SK-N-SH (cell line): Measurements from ENCODE around the gene C11orf68. TPM values are rescaled to one million over a fixed set of nuclear protein-coding genes. Genes with fewer than 3 reads are reported as not detected.

Source experiments
- CHD2 ChIP-seq: fragments of 150-350 bp; IDR thresholded peaks from 2 replicates; pipeline ENCODE4 v1.6.1; 2018; ENCODE audit warnings: low read length; ENCODE audit not compliant: partially characterized antibody
- ELF1 ChIP-seq: IDR thresholded peaks from 2 replicates; pipeline ENCODE4 v1.4.0; 2012
- EZH2phosphoT487 ChIP-seq: fragments of 200-600 bp; sonication (generic); IDR thresholded peaks from 2 replicates; pipeline ENCODE4 v1.6.1; 2017; ENCODE audit warnings: low read depth, mixed run types, mild to moderate bottlenecking, antibody characterized with exemption, moderate library complexity, borderline replicate concordance
- GABPA ChIP-seq: IDR thresholded peaks from 2 replicates; pipeline ENCODE4 v1.4.0; 2012; ENCODE audit warnings: low read depth, mild to moderate bottlenecking
- JUND ChIP-seq: IDR thresholded peaks from 2 replicates; pipeline ENCODE4 v1.4.0; 2012
- MXI1 ChIP-seq: IDR thresholded peaks from 2 replicates; pipeline ENCODE4 v1.6.1; 2012; ENCODE audit warnings: mild to moderate bottlenecking, low read depth, low read length, improper control_type of control experiment
- NRF1 ChIP-seq: IDR thresholded peaks from 2 replicates; pipeline ENCODE4 v1.6.1; 2012; ENCODE audit warnings: low read depth, mild to moderate bottlenecking, low read length
- RAD21 ChIP-seq: IDR thresholded peaks from 2 replicates; pipeline ENCODE4 v1.6.1; 2012; ENCODE audit warnings: mild to moderate bottlenecking, low read length
- RCOR1 ChIP-seq: fragments of 150-350 bp; IDR thresholded peaks from 2 replicates; pipeline ENCODE4 v1.6.1; 2017; ENCODE audit warnings: antibody characterized with exemption, low read length
- RFX5 ChIP-seq: IDR thresholded peaks from 2 replicates; pipeline ENCODE4 v1.6.1; 2012; ENCODE audit warnings: mild to moderate bottlenecking, improper control_type of control experiment, low read length
- RXRA ChIP-seq: IDR thresholded peaks from 2 replicates; pipeline ENCODE4 v1.4.0; 2012; ENCODE audit warnings: low read depth, mild to moderate bottlenecking, borderline replicate concordance
- TAF1 ChIP-seq: IDR thresholded peaks from 2 replicates; pipeline ENCODE4 v1.6.1; 2012; ENCODE audit warnings: low read depth, mild to moderate bottlenecking, low read length, moderate library complexity, borderline replicate concordance
- TCF12 ChIP-seq: IDR thresholded peaks from 2 replicates; pipeline ENCODE4 v1.4.0; 2012
- TEAD4 ChIP-seq: IDR thresholded peaks from 2 replicates; pipeline ENCODE4 v1.4.0; 2012; ENCODE audit warnings: mild to moderate bottlenecking, borderline replicate concordance; ENCODE audit not compliant: insufficient read depth
- YY1 ChIP-seq: IDR thresholded peaks from 2 replicates; pipeline ENCODE4 v1.4.0; 2012; ENCODE audit warnings: low read depth, mild to moderate bottlenecking
- polyA plus RNA-seq, 3 experiments: library from polyadenylated mRNA; depleted of rRNA; stranded (reverse); fragments of >200 nt; gene quantifications; 2 replicates each; pipeline ENCODE4 v1.2.3, GENCODE V29; 2012
- TF ChIP-seq, protein P1 (sequence below): IDR thresholded peaks from 2 replicates; pipeline ENCODE4 v1.4.0; 2012; ENCODE audit warnings: low read depth, borderline replicate concordance
- TF ChIP-seq, protein P2 (sequence below): fragments of 150-350 bp; IDR thresholded peaks from 2 replicates; pipeline ENCODE4 v1.6.1; 2017; ENCODE audit warnings: antibody characterized with exemption, low read length, low read depth, borderline replicate concordance
- TF ChIP-seq, protein P3 (sequence below): fragments of 150-350 bp; IDR thresholded peaks from 2 replicates; pipeline ENCODE4 v1.6.1; 2016; ENCODE audit warnings: mild to moderate bottlenecking, low read depth, low read length
- TF ChIP-seq, protein P4 (sequence below): IDR thresholded peaks from 2 replicates; pipeline ENCODE4 v1.4.0; 2012; ENCODE audit warnings: low read depth, borderline replicate concordance
- TF ChIP-seq, protein P5 (sequence below): IDR thresholded peaks from 2 replicates; pipeline ENCODE4 v1.6.1; 2012; ENCODE audit warnings: mild to moderate bottlenecking, low read depth, low read length, moderate library complexity
- TF ChIP-seq, protein P6 (sequence below): IDR thresholded peaks from 2 replicates; pipeline ENCODE4; 2012

The C11orf68 gene
- polyA plus RNA-seq, 1 of the 3 experiments (the other 2 are of a cell fraction), result 65.3 TPM

DNA sequence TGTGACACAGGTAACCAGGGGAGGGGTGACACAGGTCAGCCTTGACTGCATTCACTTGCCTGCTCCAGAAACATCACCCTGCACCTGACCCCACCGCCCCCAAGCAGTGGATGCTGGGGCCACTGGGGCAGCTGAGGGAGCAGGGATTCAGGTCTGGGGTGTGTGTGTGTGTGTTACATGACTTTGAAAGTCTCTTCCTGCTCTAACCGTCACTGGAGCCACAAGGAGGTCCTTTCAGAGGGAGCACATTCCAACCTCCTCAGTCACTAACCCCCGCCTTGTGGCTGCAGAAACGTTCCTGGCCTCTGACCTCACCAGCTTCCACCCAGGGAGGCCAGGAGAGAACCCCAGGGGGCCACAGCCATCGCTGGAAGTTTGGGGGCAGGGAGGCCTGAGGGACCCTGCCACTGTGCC, 15.8 kb downstream of the C11orf68 start (continued):
- TF ChIP-seq, protein P1, sequence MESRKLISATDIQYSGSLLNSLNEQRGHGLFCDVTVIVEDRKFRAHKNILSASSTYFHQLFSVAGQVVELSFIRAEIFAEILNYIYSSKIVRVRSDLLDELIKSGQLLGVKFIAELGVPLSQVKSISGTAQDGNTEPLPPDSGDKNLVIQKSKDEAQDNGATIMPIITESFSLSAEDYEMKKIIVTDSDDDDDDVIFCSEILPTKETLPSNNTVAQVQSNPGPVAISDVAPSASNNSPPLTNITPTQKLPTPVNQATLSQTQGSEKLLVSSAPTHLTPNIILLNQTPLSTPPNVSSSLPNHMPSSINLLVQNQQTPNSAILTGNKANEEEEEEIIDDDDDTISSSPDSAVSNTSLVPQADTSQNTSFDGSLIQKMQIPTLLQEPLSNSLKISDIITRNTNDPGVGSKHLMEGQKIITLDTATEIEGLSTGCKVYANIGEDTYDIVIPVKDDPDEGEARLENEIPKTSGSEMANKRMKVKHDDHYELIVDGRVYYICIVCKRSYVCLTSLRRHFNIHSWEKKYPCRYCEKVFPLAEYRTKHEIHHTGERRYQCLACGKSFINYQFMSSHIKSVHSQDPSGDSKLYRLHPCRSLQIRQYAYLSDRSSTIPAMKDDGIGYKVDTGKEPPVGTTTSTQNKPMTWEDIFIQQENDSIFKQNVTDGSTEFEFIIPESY, result peak; percentile 71; the same call in 1 of the 2 replicates
- no peak for TF ChIP-seq RAD21
- 0 out of 2 replicates have a peak, but pooled peaks have one; percentile 37 for TF ChIP-seq YY1
- TF ChIP-seq, protein P2, sequence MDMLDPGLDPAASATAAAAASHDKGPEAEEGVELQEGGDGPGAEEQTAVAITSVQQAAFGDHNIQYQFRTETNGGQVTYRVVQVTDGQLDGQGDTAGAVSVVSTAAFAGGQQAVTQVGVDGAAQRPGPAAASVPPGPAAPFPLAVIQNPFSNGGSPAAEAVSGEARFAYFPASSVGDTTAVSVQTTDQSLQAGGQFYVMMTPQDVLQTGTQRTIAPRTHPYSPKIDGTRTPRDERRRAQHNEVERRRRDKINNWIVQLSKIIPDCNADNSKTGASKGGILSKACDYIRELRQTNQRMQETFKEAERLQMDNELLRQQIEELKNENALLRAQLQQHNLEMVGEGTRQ, result no peak
- TF ChIP-seq RXRA, result peak; percentile 92
- no peak for TF ChIP-seq EZH2phosphoT487
- TF ChIP-seq NRF1, result no peak
- TF ChIP-seq TAF1, result peak; percentile 42; the same call in 1 of the 2 replicates
- TF ChIP-seq, protein P3, sequence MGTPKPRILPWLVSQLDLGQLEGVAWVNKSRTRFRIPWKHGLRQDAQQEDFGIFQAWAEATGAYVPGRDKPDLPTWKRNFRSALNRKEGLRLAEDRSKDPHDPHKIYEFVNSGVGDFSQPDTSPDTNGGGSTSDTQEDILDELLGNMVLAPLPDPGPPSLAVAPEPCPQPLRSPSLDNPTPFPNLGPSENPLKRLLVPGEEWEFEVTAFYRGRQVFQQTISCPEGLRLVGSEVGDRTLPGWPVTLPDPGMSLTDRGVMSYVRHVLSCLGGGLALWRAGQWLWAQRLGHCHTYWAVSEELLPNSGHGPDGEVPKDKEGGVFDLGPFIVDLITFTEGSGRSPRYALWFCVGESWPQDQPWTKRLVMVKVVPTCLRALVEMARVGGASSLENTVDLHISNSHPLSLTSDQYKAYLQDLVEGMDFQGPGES, result no peak
- TF ChIP-seq ELF1, result peak; percentile 43; the same call in 1 of the 2 replicates
- TF ChIP-seq RFX5, result no peak
- no peak for TF ChIP-seq CHD2
- peak; percentile 88 for TF ChIP-seq TCF12
- TF ChIP-seq TEAD4, result peak; percentile 88
- peak; percentile 93 for TF ChIP-seq JUND
- no peak for TF ChIP-seq GABPA
- TF ChIP-seq, protein P4, sequence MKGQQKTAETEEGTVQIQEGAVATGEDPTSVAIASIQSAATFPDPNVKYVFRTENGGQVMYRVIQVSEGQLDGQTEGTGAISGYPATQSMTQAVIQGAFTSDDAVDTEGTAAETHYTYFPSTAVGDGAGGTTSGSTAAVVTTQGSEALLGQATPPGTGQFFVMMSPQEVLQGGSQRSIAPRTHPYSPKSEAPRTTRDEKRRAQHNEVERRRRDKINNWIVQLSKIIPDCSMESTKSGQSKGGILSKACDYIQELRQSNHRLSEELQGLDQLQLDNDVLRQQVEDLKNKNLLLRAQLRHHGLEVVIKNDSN, result no peak
- TF ChIP-seq RCOR1, result no peak
- TF ChIP-seq, protein P5, sequence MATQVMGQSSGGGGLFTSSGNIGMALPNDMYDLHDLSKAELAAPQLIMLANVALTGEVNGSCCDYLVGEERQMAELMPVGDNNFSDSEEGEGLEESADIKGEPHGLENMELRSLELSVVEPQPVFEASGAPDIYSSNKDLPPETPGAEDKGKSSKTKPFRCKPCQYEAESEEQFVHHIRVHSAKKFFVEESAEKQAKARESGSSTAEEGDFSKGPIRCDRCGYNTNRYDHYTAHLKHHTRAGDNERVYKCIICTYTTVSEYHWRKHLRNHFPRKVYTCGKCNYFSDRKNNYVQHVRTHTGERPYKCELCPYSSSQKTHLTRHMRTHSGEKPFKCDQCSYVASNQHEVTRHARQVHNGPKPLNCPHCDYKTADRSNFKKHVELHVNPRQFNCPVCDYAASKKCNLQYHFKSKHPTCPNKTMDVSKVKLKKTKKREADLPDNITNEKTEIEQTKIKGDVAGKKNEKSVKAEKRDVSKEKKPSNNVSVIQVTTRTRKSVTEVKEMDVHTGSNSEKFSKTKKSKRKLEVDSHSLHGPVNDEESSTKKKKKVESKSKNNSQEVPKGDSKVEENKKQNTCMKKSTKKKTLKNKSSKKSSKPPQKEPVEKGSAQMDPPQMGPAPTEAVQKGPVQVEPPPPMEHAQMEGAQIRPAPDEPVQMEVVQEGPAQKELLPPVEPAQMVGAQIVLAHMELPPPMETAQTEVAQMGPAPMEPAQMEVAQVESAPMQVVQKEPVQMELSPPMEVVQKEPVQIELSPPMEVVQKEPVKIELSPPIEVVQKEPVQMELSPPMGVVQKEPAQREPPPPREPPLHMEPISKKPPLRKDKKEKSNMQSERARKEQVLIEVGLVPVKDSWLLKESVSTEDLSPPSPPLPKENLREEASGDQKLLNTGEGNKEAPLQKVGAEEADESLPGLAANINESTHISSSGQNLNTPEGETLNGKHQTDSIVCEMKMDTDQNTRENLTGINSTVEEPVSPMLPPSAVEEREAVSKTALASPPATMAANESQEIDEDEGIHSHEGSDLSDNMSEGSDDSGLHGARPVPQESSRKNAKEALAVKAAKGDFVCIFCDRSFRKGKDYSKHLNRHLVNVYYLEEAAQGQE, result peak; percentile 51; the same call in 1 of the 2 replicates
- TF ChIP-seq MXI1, result no peak
- TF ChIP-seq, protein P6, sequence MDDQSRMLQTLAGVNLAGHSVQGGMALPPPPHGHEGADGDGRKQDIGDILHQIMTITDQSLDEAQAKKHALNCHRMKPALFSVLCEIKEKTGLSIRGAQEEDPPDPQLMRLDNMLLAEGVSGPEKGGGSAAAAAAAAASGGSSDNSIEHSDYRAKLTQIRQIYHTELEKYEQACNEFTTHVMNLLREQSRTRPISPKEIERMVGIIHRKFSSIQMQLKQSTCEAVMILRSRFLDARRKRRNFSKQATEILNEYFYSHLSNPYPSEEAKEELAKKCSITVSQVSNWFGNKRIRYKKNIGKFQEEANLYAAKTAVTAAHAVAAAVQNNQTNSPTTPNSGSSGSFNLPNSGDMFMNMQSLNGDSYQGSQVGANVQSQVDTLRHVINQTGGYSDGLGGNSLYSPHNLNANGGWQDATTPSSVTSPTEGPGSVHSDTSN, result peak; percentile 64
- TF ChIP-seq, all 33 proteins: peak for 15
